ENCODE measurements around the gene CEP170B. TPM values are rescaled to one million over a fixed set of nuclear protein-coding genes. Genes with fewer than 3 reads are reported as not detected.

The CEP170B gene
- total and polyA plus RNA-seq, 2 of the 8 experiments (the other 6 are each of a cell fraction or from before 2014, with no cell fraction given): 9.1 to 33.8 TPM

GRCh38 chr14:104872469-104873341 lies 7.6 kb downstream of the CEP170B start:
- H4K5ac ChIP-seq (ENCODE audit: insufficient read length, low read depth, low read length): no peak overlapping the region
- peak overlapping the region; percentile 20 for H2AK5ac ChIP-seq (ENCODE audit: low read depth, low read length)
- peak overlapping the region; percentile 11 for H3K14ac ChIP-seq (ENCODE audit: insufficient read length)
- peaks cover 22% of the 10 kb centered on the region for H3K79me1 ChIP-seq (ENCODE audit: low read depth, low read length)
- H3K36me3 ChIP-seq (ENCODE audit: control insufficient read depth in 2 of 4, insufficient read depth in 4 of 4, low read length in 3 of 4): no peaks in the 10 kb centered on the region
- no peak overlapping the region for H3K9ac ChIP-seq (replicated peaks in 1 of 4; ENCODE audit: extremely low read depth in 1 of 4, low read depth in 3 of 4, low read length in 3 of 4)
- CTCF ChIA-PET (ENCODE audit: partially characterized antibody): interaction anchor here (0.8 to 5.7 kb wide), 8 partner anchors 9 to 104 kb away, joined by 3 to 38 read pairs (median 6); no protein-coding TSS in a partner anchor
- H2BK5ac ChIP-seq (ENCODE audit: low read depth, low read length): peak overlapping the region; percentile 54
- H2BK15ac ChIP-seq (ENCODE audit: low read length): peak overlapping the region; percentile 90; the same call in 1 of the 2 replicates
- peak overlapping the region; percentile 20; the same call in 1 of the 2 replicates for H3K27ac ChIP-seq (ENCODE audit: low read depth, low read length)
- H3K18ac ChIP-seq (ENCODE audit: extremely low read depth, low read length): no peak overlapping the region
- H3K79me2 ChIP-seq (ENCODE audit: control insufficient read depth in 1 of 2, insufficient read depth in 2 of 2, low read length in 2 of 2): peaks cover 0 to 20% of the 10 kb centered on the region in 2 experiments; a peak in 1 of 4 replicates
- POLR2A ChIA-PET (ENCODE audit: partially characterized antibody): interaction anchor here (0.5 to 3.6 kb wide), 5 partner anchors 9 to 160 kb away, joined by 3 to 16 read pairs (median 3); partner anchors contain the start of gene CEP170B
- H2BK120ac ChIP-seq (replicated peaks; ENCODE audit: low read depth, low read length): peak overlapping the region; percentile 64
- peak overlapping the region; percentile 31 to 56; a peak in 3 of 4 replicates for H3K4me2 ChIP-seq (ENCODE audit: insufficient read depth in 1 of 2, low read depth in 2 of 2, low read length in 2 of 2)
- H4K20me1 ChIP-seq (replicated peaks in 1 of 2; ENCODE audit: control insufficient read depth in 1 of 2, insufficient read depth in 2 of 2, low read length in 2 of 2): peaks cover 21 to 44% of the 10 kb centered on the region in 2 experiments
- peak overlapping the region; percentile 96; the same call in 1 of the 2 replicates for H2BK12ac ChIP-seq (ENCODE audit: low read depth, low read length)
- DNase-seq (ENCODE audit: low read depth in 1 of 2, low spot score in 2 of 2): peak in 1 of 2 experiments; percentile 80
- H3K4me1 ChIP-seq (replicated peaks in 1 of 4; ENCODE audit: control insufficient read depth in 3 of 4, insufficient read depth in 4 of 4, low read length in 3 of 4): peaks cover 0 to 25% (median 17%) of the 10 kb centered on the region in 4 experiments; a peak in 6 of 7 replicates
- H3K23me2 ChIP-seq (ENCODE audit: low read depth, low read length): peaks cover 6% of the 10 kb centered on the region; the same call in 1 of the 2 replicates
- no peak for FAIRE-seq
- peak overlapping the region; percentile 78 for H3K4ac ChIP-seq (replicated peaks; ENCODE audit: insufficient read length, low read depth, low read length)
- H2BK20ac ChIP-seq (ENCODE audit: low read length): no peak overlapping the region
- peak overlapping the region in 2 of 4 experiments; percentile 19 to 29; a peak in 1 of 8 replicates for H3K4me3 ChIP-seq (ENCODE audit: extremely low read depth in 1 of 4, insufficient read depth in 2 of 4, low read depth in 3 of 4, low read length in 4 of 4)
- H3K27me3 ChIP-seq (replicated peaks in 1 of 4; ENCODE audit: control insufficient read depth in 3 of 4, extremely low read depth in 1 of 4, insufficient read depth in 3 of 4, low read length in 3 of 4): no peaks in the 10 kb centered on the region
- 58% methylated on average over 25 of the region's 29 CpGs; no CpG with 5 or more reads in 1 of the 2 experiments for WGBS, 2 experiments (ENCODE audit: extremely low coverage in 1 of 2, insufficient coverage in 1 of 2, insufficient read length in 1 of 2, insufficient replicate concordance in 2 of 2, low coverage in 1 of 2, low lambda C conversion rate in 2 of 2, missing lambda C conversion rate in 1 of 2)
- H3K56ac ChIP-seq (replicated peaks; ENCODE audit: insufficient read length, low read depth, low read length): peak overlapping the region; percentile 77
- H2AFZ ChIP-seq (ENCODE audit: low read length): no peak overlapping the region
- TF ChIP-seq RAD21 (IDR thresholded peaks at IDR 0.05 in 1 of 2, conservative IDR thresholded peaks at IDR 0.05 in 1 of 2; ENCODE audit: low read depth in 2 of 2, low read length in 2 of 2) (peak in 1 of 2 experiments; percentile 11; a peak in 1 of 4 replicates), ATF2 (IDR thresholded peaks at IDR 0.05; ENCODE audit: low read length) (no peak), SAP30 (IDR thresholded peaks at IDR 0.05; ENCODE audit: insufficient read depth, insufficient replicate concordance, low read length) (no peak), KDM5A (IDR thresholded peaks at IDR 0.05; ENCODE audit: low read length) (no peak), SP1 (IDR thresholded peaks at IDR 0.05; ENCODE audit: low read depth, low read length) (no peak), ATF3 (IDR thresholded peaks at IDR 0.05; ENCODE audit: insufficient read depth, low read depth, low read length) (no peak)
- peak overlapping the region; percentile 97 for H4K91ac ChIP-seq (replicated peaks; ENCODE audit: insufficient read length, low read length)
- peak overlapping the region; percentile 68; the same call in 1 of the 2 replicates for H4K8ac ChIP-seq (ENCODE audit: extremely low read depth, insufficient read depth, low read length)
- H3K9me3 ChIP-seq (ENCODE audit: insufficient read depth in 2 of 2, low read depth in 1 of 2, low read length in 1 of 2): no peaks in the 10 kb centered on the region
- H3K23ac ChIP-seq (ENCODE audit: insufficient read length): no peak overlapping the region

Measured in H1 (cell line).